Left lung (tissue), 10 donors: ENCODE results near the gene POLR2L. TPM values are rescaled to one million over a fixed set of nuclear protein-coding genes. Genes with fewer than 3 reads are reported as not detected.
A peak's percentile ranks its signal among the peaks of the same experiment; 100 is the strongest.

ENCODE experiments used
- ATAC-seq: fragments of 200-7000 bp; cut with Tn5 transposase; one replicate; pipeline ENCODE4 v1.9.1; 2020; ENCODE audit warnings: moderate library complexity
- DNase-seq, 4 donors: peaks; one replicate each; pipeline ENCODE4 v3.0.0-alpha.2; 2013 to 2020
- H3K27ac ChIP-seq, 2 donors: fragments of 200-600 bp; sonication (generic) in 1 of 2; one replicate each; pipeline versions ENCODE4 v1.5.0 to v1.8.0; 2020 to 2021
- H3K27me3 ChIP-seq, 2 donors: fragments of 200-600 bp; sonication (generic) in 1 of 2; one replicate each; pipeline versions ENCODE4 v1.5.0 to v1.8.0; 2020 to 2021
- H3K36me3 ChIP-seq, 2 donors: fragments of 200-600 bp; sonication (generic) in 1 of 2; one replicate each; pipeline versions ENCODE4 v1.5.0 to v1.8.0; 2020 to 2021
- H3K4me1 ChIP-seq, 2 donors: fragments of 200-600 bp; one replicate each; pipeline ENCODE4 v1.8.0; 2021
- H3K4me3 ChIP-seq, 2 donors: fragments of 200-600 bp; sonication (generic) in 1 of 2; one replicate each; pipeline versions ENCODE4 v1.5.0 to v1.8.0; 2020 to 2021; ENCODE audit warnings: mild to moderate bottlenecking in 1 of 2
- H3K9me3 ChIP-seq, 2 donors: fragments of 200-600 bp; sonication (generic) in 1 of 2; one replicate each; pipeline versions ENCODE4 v1.5.0 to v1.8.0; 2020 to 2021
- intact Hi-C, 2 donors: fragments of 100-400 bp; cut with DNase I; formaldehyde crosslinking; loops; one replicate each; pipeline versions ENCODE4 v1.11.2 to v1.14.2; 2022
- polyA plus RNA-seq, 6 donors: library from polyadenylated mRNA; unstranded; fragments of 120-200 nt; gene quantifications; one replicate each; pipeline ENCODE4 v1.2.1, GENCODE V29; 2013; ENCODE audit not compliant: insufficient read length in 6 of 6
- total RNA-seq, 2 donors: library from RNA; stranded (reverse); fragmentation: NEBNext Ultra II Directional; extraction: Animal tissue kit (Norgen Biotek cat#: 25700); gene quantifications; one replicate each; pipeline ENCODE4 v1.2.1, GENCODE V29; 2021
- TF ChIP-seq, protein P1 (sequence below), 2 donors: fragments of 200-600 bp; sonication (generic) in 1 of 2; IDR thresholded peaks; one replicate each; pipeline versions ENCODE4 v1.5.0 to v1.8.0; 2021; ENCODE audit warnings: antibody characterized with exemption in 2 of 2
- donor health status: DM: no; HTN: yes; CAD: no.
- donor health status: DM: no; HTN: no; CAD: no.

Gene POLR2L
- total and polyA plus RNA-seq, 8 donors: 65.2 to 227 (median 103) TPM

GRCh38 chr11:833849-834311, 8.4 kb downstream of the POLR2L start:
- ATAC-seq (no peak), DNase-seq (no peak)
- Histone ChIP-seq H3K36me3 (peaks cover 0 to 32% of the 10 kb centered on the region in 2 donors), H3K4me3 (peak overlapping the region; percentile 71 to 86), H3K4me1 (peaks cover 38 to 84% of the 10 kb centered on the region in 2 donors), H3K27me3 (peaks cover 7 to 28% of the 10 kb centered on the region in 2 donors), H3K9me3 (no peaks in the 10 kb centered on the region), H3K27ac (peak overlapping the region; percentile 83 to 89)
- TF ChIP-seq, protein P1, sequence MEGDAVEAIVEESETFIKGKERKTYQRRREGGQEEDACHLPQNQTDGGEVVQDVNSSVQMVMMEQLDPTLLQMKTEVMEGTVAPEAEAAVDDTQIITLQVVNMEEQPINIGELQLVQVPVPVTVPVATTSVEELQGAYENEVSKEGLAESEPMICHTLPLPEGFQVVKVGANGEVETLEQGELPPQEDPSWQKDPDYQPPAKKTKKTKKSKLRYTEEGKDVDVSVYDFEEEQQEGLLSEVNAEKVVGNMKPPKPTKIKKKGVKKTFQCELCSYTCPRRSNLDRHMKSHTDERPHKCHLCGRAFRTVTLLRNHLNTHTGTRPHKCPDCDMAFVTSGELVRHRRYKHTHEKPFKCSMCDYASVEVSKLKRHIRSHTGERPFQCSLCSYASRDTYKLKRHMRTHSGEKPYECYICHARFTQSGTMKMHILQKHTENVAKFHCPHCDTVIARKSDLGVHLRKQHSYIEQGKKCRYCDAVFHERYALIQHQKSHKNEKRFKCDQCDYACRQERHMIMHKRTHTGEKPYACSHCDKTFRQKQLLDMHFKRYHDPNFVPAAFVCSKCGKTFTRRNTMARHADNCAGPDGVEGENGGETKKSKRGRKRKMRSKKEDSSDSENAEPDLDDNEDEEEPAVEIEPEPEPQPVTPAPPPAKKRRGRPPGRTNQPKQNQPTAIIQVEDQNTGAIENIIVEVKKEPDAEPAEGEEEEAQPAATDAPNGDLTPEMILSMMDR (IDR thresholded peaks at IDR 0.05): no peak
- intact Hi-C loops: no loop called here

DNA sequence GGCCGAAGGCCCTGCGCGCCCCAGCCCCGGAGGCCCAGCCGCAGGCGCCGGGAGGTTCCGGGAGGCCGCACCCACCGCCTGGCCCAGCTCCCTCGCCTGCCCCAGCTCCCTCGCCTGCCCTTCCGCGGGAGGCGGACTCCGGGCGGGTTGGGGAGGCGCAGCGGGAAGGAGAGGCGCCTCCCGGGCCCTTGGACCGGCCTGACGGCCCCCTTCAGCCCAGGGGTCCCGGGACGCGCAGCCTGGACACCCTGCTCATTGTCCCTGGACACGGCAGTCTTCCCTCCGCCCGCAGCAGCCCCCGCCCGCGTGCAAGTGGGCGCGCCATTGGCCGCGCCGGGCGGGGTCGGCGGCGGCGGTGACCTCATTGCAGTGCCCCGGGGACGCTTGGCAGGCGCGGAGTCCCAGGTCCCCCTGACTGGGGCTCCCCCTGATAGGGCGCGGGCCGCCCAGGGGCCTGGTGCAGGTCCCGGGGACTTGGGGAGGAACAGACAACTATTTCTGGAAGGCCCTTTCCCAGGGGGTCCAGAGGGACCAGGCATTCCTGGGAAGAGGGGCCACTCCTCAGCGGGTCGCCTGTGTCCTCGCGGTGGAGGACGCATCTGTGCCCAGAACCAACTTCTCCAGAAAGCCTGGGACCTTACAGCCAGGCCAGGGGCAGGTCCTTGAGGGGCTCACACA, 9.1 kb downstream of the POLR2L start:
- TF ChIP-seq, protein P1 (IDR thresholded peaks at IDR 0.05): no peak
- peak; percentile 1 for ATAC-seq
- intact Hi-C loops: no loop called here
- peak overlapping the region; percentile 71 to 86 for H3K4me3 ChIP-seq
- H3K36me3 ChIP-seq: peaks cover 0 to 26% of the 10 kb centered on the region in 2 donors
- peak overlapping the region; percentile 83 to 89 for H3K27ac ChIP-seq
- H3K27me3 ChIP-seq: peaks cover 7 to 34% of the 10 kb centered on the region in 2 donors
- DNase-seq: peak in 1 of 4 donors; percentile 89
- H3K4me1 ChIP-seq: peaks cover 43 to 90% of the 10 kb centered on the region in 2 donors
- no peaks in the 10 kb centered on the region for H3K9me3 ChIP-seq

DNA sequence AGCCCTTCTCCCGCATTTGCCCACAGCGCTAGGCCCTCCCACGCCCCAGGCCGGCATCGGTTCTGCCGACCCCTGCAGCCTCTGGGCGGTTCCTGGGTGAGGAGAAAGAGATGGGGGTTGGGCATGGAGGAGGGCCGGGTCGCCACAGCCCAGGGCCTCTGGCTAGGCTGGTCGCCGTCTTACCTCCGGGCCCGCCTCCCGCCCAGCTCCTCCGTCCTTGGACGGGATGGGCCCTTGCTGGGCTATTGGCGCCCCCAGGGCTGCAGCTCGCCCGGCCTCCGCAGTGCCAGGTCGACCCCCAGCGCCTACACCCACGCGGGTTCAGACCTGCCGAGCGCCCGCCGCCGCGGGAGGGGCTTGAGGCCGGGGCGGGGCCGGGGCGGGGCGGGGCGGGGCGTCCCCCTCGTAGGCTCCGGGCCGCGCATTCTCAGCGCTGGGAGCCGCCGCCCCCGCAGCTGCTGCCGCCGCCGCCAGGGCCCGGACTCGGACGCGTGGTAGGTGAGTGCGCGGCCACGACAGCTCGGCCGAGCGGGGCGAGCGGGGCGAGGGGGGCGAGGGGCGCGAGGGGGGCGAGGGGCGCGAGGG, 9.7 kb downstream of the POLR2L start, which contains the start of gene CD151:
TSS of gene CD151 (plus strand) at position 424 of the 585 bp plus-strand sequence. CDS start 3,118 bp downstream, outside the sequence.
- DNase-seq (peak in 1 of 4 donors; percentile 89), ATAC-seq (peak; percentile 29)
- H3K9me3 ChIP-seq: no peaks in the 10 kb centered on the region
- peaks cover 0 to 19% of the 10 kb centered on the region in 2 donors for H3K36me3 ChIP-seq
- peak within 1 kb of the TSS; percentile 71 to 86 for H3K4me3 ChIP-seq
- intact Hi-C loops: no loop called here
- peaks cover 46 to 93% of the 10 kb centered on the region in 2 donors for H3K4me1 ChIP-seq
- H3K27me3 ChIP-seq: peaks cover 7 to 36% of the 10 kb centered on the region in 2 donors
- TF ChIP-seq, protein P1 (IDR thresholded peaks at IDR 0.05): no peak
- peak within 1 kb of the TSS; percentile 83 to 89 for H3K27ac ChIP-seq

GRCh38 chr11:831961-832528, 10.3 kb downstream of the POLR2L start:
- TF ChIP-seq, protein P1 (IDR thresholded peaks at IDR 0.05): no peak
- Histone ChIP-seq H3K9me3 (no peaks in the 10 kb centered on the region), H3K4me1 (peaks cover 51 to 93% of the 10 kb centered on the region in 2 donors), H3K27me3 (peaks cover 7 to 41% of the 10 kb centered on the region in 2 donors), H3K27ac (peak overlapping the region; percentile 63 to 83), H3K36me3 (peaks cover 0 to 14% of the 10 kb centered on the region in 2 donors), H3K4me3 (peak overlapping the region; percentile 39 to 86)
- intact Hi-C loops: no loop called here
- ATAC-seq (no peak), DNase-seq (no peak)
